ENCODE data around the gene CAMTA1. TPM values are rescaled to one million over a fixed set of nuclear protein-coding genes. Genes with fewer than 3 reads are reported as not detected.

The CAMTA1 gene
- total RNA-seq, 1 experiment from 2014 or later: 105 TPM

GRCh38 chr1:7610936-7611335, 825.7 kb downstream of the CAMTA1 start:
- no peak for DNase-seq (ENCODE audit: low read depth)

GRCh38 chr1:7611421-7612010, 826.3 kb downstream of the CAMTA1 start:
- DNase-seq (ENCODE audit: low read depth): no peak

GRCh38 chr1:7613106-7613850, 828.0 kb downstream of the CAMTA1 start:
- no peak for DNase-seq (ENCODE audit: low read depth)

- DNase-seq (ENCODE audit: low read depth): no peak
Observed at GRCh38 chr1:7613851-7614205, 828.6 kb downstream of the CAMTA1 start.

GRCh38 chr1:7614576-7615074, 829.4 kb downstream of the CAMTA1 start:
- DNase-seq (ENCODE audit: low read depth): no peak

GRCh38 chr1:7615138-7615537, 829.9 kb downstream of the CAMTA1 start:
- DNase-seq (ENCODE audit: low read depth): no peak

- peak; percentile 49 for DNase-seq (ENCODE audit: low read depth)
Observed at GRCh38 chr1:7616076-7616832, 831.0 kb downstream of the CAMTA1 start.

- DNase-seq (ENCODE audit: low read depth): no peak
Observed at GRCh38 chr1:7616953-7617352, 831.7 kb downstream of the CAMTA1 start.

GRCh38 chr1:7617826-7618225, 832.6 kb downstream of the CAMTA1 start:
- no peak for DNase-seq (ENCODE audit: low read depth)

GRCh38 chr1:7620196-7620595, 834.9 kb downstream of the CAMTA1 start:
- no peak for DNase-seq (ENCODE audit: low read depth)

- no peak for DNase-seq (ENCODE audit: low read depth)
Observed at GRCh38 chr1:7621334-7622219, 836.3 kb downstream of the CAMTA1 start.

GRCh38 chr1:7623842-7624241, 838.6 kb downstream of the CAMTA1 start:
- DNase-seq (ENCODE audit: low read depth): no peak

GRCh38 chr1:7624791-7625355, 839.6 kb downstream of the CAMTA1 start:
- DNase-seq (ENCODE audit: low read depth): no peak

- DNase-seq (ENCODE audit: low read depth): no peak
Observed at GRCh38 chr1:7625401-7625800, 840.1 kb downstream of the CAMTA1 start.

GRCh38 chr1:7628273-7628672, 843.0 kb downstream of the CAMTA1 start:
- no peak for DNase-seq (ENCODE audit: low read depth)

GRCh38 chr1:7629011-7629410, 843.8 kb downstream of the CAMTA1 start:
- no peak for DNase-seq (ENCODE audit: low read depth)

- DNase-seq (ENCODE audit: low read depth): no peak
Observed at GRCh38 chr1:7629465-7630195, 844.4 kb downstream of the CAMTA1 start.

GRCh38 chr1:7630378-7630777, 845.1 kb downstream of the CAMTA1 start:
- no peak for DNase-seq (ENCODE audit: low read depth)

- DNase-seq (ENCODE audit: low read depth): no peak
Observed at GRCh38 chr1:7632176-7632575, 846.9 kb downstream of the CAMTA1 start.

- DNase-seq (ENCODE audit: low read depth): no peak
Observed at GRCh38 chr1:7632681-7633080, 847.4 kb downstream of the CAMTA1 start.
